Measurements from ENCODE around the gene GET4. TPM values are rescaled to one million over a fixed set of nuclear protein-coding genes. Genes with fewer than 3 reads are reported as not detected.

The GET4 gene
- polyA plus RNA-seq, 1 of the 3 experiments (the other 2 are of a cell fraction), result 63.1 TPM

- Histone ChIP-seq H3K79me2 (ENCODE audit: insufficient read depth) (no peaks in the 10 kb centered on the region), H3K4me1 (ENCODE audit: control insufficient read depth in 1 of 2, insufficient read depth in 2 of 2, low read depth in 1 of 2, low read length in 1 of 2) (peaks cover 0 to 24% of the 10 kb centered on the region in 2 experiments; a peak in 1 of 4 replicates), H3K9me2 (no peaks in the 10 kb centered on the region), H3K9me3 (no peaks in the 10 kb centered on the region), H2AFZ (ENCODE audit: low read depth) (no peak overlapping the region), H3F3A (replicated peaks; ENCODE audit: insufficient read depth) (peaks cover 4% of the 10 kb centered on the region), H3K9ac (no peak overlapping the region), H3K4me2 (peak overlapping the region; percentile 48; the same call in 1 of the 2 replicates), H4K20me1 (ENCODE audit: insufficient read depth) (no peaks in the 10 kb centered on the region), H3K36me3 (replicated peaks in 1 of 2; ENCODE audit: control insufficient read depth in 1 of 2, insufficient read depth in 2 of 2, low read length in 1 of 2) (no peaks in the 10 kb centered on the region), H3K27me3 (ENCODE audit: insufficient read depth) (no peaks in the 10 kb centered on the region), H3K27ac (ENCODE audit: low read depth in 2 of 2, low read length in 1 of 2) (peak overlapping the region in 1 of 2 experiments; percentile 30; a peak in 2 of 4 replicates), H3K4me3 (ENCODE audit: low read depth in 2 of 2, low read length in 1 of 2) (peak overlapping the region in 1 of 2 experiments; percentile 24; a peak in 1 of 4 replicates)
- TF ChIP-seq IRF3 (IDR thresholded peaks at IDR 0.05; ENCODE audit: low read depth, low read length) (no peak), MXI1 (IDR thresholded peaks at IDR 0.05; ENCODE audit: low read depth, low read length) (peak; percentile 68), RAD21 (IDR thresholded peaks at IDR 0.05; ENCODE audit: low read length) (no peak), EP300 (IDR thresholded peaks at IDR 0.05; ENCODE audit: borderline replicate concordance in 1 of 2, low read depth in 1 of 2, low read length in 1 of 2) (0 out of 4 replicates have a peak, but pooled peaks of 1 of the 2 experiments have one; percentile 27), CHD2 (IDR thresholded peaks at IDR 0.05; ENCODE audit: low read length, partially characterized antibody) (peak; percentile 59), NFIC (IDR thresholded peaks at IDR 0.05; ENCODE audit: borderline replicate concordance) (peak; percentile 99)
- CTCF ChIA-PET, result interaction anchor here (0.6 to 2.8 kb wide), 4 partner anchors 9 to 261 kb away, joined by 3 to 26 read pairs (median 3); no protein-coding TSS in a partner anchor
- 19% methylated on average over 14 of the region's 17 CpGs for WGBS (ENCODE audit: low lambda C conversion rate)
- DNase-seq, result peak; percentile 90
- POLR2A ChIA-PET, result interaction anchor here (0.7 kb wide), 1 partner anchor 9 kb away, joined by 3 read pairs; no protein-coding TSS in a partner anchor
Observed at GRCh38 chr7:916291-916941, 40.1 kb downstream of the GET4 start.

GRCh38 chr7:917255-918117 lies 41.1 kb downstream of the GET4 start:
- H2AFZ ChIP-seq (ENCODE audit: low read depth), result no peak overlapping the region
- TF ChIP-seq ELF1 (IDR thresholded peaks at IDR 0.05) (no peak), YY1 (IDR thresholded peaks at IDR 0.05; ENCODE audit: low read depth) (no peak), CHD2 (IDR thresholded peaks at IDR 0.05; ENCODE audit: low read length, partially characterized antibody) (no peak), RFX5 (IDR thresholded peaks at IDR 0.05; ENCODE audit: low read length) (no peak), CTCF (IDR thresholded peaks at IDR 0.05) (no peak), USF1 (IDR thresholded peaks at IDR 0.05; ENCODE audit: borderline replicate concordance, low read depth) (no peak), NFIC (IDR thresholded peaks at IDR 0.05; ENCODE audit: borderline replicate concordance) (no peak), IRF3 (IDR thresholded peaks at IDR 0.05; ENCODE audit: low read depth, low read length) (no peak), FOXJ3 (CRISPR knock-in tag; IDR thresholded peaks at IDR 0.05) (no peak), FOXM1 (IDR thresholded peaks at IDR 0.05; ENCODE audit: low read depth) (no peak), TAF1 (IDR thresholded peaks at IDR 0.05; ENCODE audit: borderline replicate concordance, low read depth, low read length) (no peak), NRF1 (IDR thresholded peaks at IDR 0.05; ENCODE audit: low read depth, low read length) (no peak), JUND (IDR thresholded peaks at IDR 0.05) (no peak)
- H3F3A ChIP-seq (replicated peaks; ENCODE audit: insufficient read depth), result peaks cover 4% of the 10 kb centered on the region
- 76% methylated on average over 28 of the region's 33 CpGs for WGBS (ENCODE audit: low lambda C conversion rate)
- peaks cover 0 to 24% of the 10 kb centered on the region in 2 experiments; a peak in 1 of 4 replicates for H3K4me1 ChIP-seq (ENCODE audit: control insufficient read depth in 1 of 2, insufficient read depth in 2 of 2, low read depth in 1 of 2, low read length in 1 of 2)
- no peaks in the 10 kb centered on the region for H3K9me2 ChIP-seq
- no peak for DNase-seq
- POLR2A ChIA-PET, result no interaction called here
- no peak overlapping the region for H3K27ac ChIP-seq (ENCODE audit: low read depth in 2 of 2, low read length in 1 of 2)
- no peaks in the 10 kb centered on the region for H3K27me3 ChIP-seq (ENCODE audit: insufficient read depth)
- no peaks in the 10 kb centered on the region for H3K79me2 ChIP-seq (ENCODE audit: insufficient read depth)
- no peaks in the 10 kb centered on the region for H3K36me3 ChIP-seq (replicated peaks in 1 of 2; ENCODE audit: control insufficient read depth in 1 of 2, insufficient read depth in 2 of 2, low read length in 1 of 2)
- no peak overlapping the region for H3K4me2 ChIP-seq
- H3K4me3 ChIP-seq (ENCODE audit: low read depth in 2 of 2, low read length in 1 of 2), result no peak overlapping the region
- CTCF ChIA-PET, result interaction anchor here (0.6 to 2.8 kb wide), 7 partner anchors 10 to 492 kb away, joined by 3 to 26 read pairs (median 3); no protein-coding TSS in a partner anchor
- H3K9me3 ChIP-seq, result no peaks in the 10 kb centered on the region
- H4K20me1 ChIP-seq (ENCODE audit: insufficient read depth), result no peaks in the 10 kb centered on the region
- H3K9ac ChIP-seq, result no peak overlapping the region
